ENCODE data around the gene NPHP4. TPM values are rescaled to one million over a fixed set of nuclear protein-coding genes. Genes with fewer than 3 reads are reported as not detected.
A peak's percentile ranks its signal among the peaks of the same experiment; 100 is the strongest.

The NPHP4 gene
- total and polyA plus RNA-seq, 9 of the 15 experiments (the other 6 are each of a cell fraction or from before 2014, with no cell fraction given): 0.52 to 26.2 (median 6.7) TPM

DNA sequence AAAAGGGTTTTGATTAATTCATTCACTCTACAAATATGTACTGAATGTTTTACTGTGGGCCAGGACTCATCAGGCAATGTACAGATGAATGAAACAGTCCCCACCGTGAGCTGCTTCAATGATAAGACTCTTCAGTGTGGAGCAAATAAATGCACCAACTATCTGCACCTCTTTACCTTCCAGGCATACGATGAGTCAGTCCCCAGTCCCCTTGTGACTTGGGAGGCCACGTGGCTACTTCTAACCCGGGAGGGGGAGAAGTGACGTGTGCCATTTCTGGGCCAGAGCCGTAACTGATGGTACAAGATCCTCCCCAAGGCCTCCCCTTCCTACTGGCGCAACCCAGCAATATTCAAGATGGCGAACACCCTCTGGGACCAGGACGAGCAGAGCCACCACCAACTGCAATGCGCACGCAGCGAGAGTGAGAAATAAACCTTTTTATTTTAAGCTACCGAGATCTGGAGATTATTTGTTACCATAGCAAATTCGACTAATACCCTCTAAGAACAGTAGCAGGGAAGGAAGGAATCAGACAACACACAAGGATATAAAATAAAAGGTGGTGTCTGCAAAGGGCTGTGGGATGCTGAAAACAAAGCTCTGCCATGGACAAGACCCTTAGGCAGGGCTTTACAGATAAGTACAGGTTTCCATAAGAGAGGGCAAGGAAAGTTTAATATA lies 74.5 kb downstream of the NPHP4 start (continued):
- TF ChIP-seq CTCFL (IDR thresholded peaks at IDR 0.05; ENCODE audit: borderline replicate concordance, insufficient read depth, low read depth, low read length, poor library complexity, severe bottlenecking) (no peak), CBFB (CRISPR knock-in tag; IDR thresholded peaks at IDR 0.05) (no peak), ZKSCAN1 (IDR thresholded peaks at IDR 0.05; ENCODE audit: low read depth, low read length) (peak; percentile 17; the same call in 1 of the 2 replicates), CBFA2T3 (IDR thresholded peaks at IDR 0.05) (peak; percentile 72), ZNF197 (CRISPR knock-in tag; IDR thresholded peaks at IDR 0.05; ENCODE audit: low read depth) (0 out of 2 replicates have a peak, but pooled peaks have one; percentile 27), MAFF (IDR thresholded peaks at IDR 0.05; ENCODE audit: low read length) (peak; percentile 43; the same call in 1 of the 2 replicates), TFE3 (CRISPR knock-in tag; IDR thresholded peaks at IDR 0.05) (peak; percentile 41; the same call in 1 of the 2 replicates), ASH1L (IDR thresholded peaks at IDR 0.05; ENCODE audit: borderline replicate concordance, low read depth, partially characterized antibody) (no peak), ILF3 (IDR thresholded peaks at IDR 0.05; ENCODE audit: borderline replicate concordance) (no peak), MXD1 (CRISPR knock-in tag; IDR thresholded peaks at IDR 0.05; ENCODE audit: borderline replicate concordance, poor library complexity, severe bottlenecking) (no peak), ARID2 (IDR thresholded peaks at IDR 0.05) (no peak), NR4A1 (CRISPR knock-in tag; IDR thresholded peaks at IDR 0.05) (0 out of 2 replicates have a peak, but pooled peaks have one; percentile 60), NR4A1 (tag; IDR thresholded peaks at IDR 0.05) (no peak), ZNF408 (CRISPR knock-in tag; IDR thresholded peaks at IDR 0.05; ENCODE audit: low read depth) (no peak), EGR1 (conservative IDR thresholded peaks at IDR 0.05) (no peak), MNT (conservative IDR thresholded peaks at IDR 0.05) (peak; percentile 93 to 96), TRIM28 (IDR thresholded peaks at IDR 0.05) (peak; percentile 44; the same call in 1 of the 2 replicates), POLR2AphosphoS2 (IDR thresholded peaks at IDR 0.05; ENCODE audit: low read length) (peak; percentile 49; the same call in 1 of the 2 replicates), STAG1 (CRISPR knock-in tag; IDR thresholded peaks at IDR 0.05; ENCODE audit: borderline replicate concordance) (no peak)
- TF ChIP-seq, protein P1, sequence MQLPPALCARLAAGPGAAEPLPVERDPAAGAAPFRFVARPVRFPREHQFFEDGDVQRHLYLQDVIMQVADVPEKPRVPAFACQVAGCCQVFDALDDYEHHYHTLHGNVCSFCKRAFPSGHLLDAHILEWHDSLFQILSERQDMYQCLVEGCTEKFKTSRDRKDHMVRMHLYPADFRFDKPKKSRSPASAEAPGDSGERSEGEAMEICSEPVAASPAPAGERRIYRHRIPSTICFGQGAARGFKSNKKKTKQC (CRISPR knock-in tag; IDR thresholded peaks at IDR 0.05): no peak
- TF ChIP-seq, protein P2, sequence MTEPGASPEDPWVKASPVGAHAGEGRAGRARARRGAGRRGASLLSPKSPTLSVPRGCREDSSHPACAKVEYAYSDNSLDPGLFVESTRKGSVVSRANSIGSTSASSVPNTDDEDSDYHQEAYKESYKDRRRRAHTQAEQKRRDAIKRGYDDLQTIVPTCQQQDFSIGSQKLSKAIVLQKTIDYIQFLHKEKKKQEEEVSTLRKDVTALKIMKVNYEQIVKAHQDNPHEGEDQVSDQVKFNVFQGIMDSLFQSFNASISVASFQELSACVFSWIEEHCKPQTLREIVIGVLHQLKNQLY (CRISPR knock-in tag; conservative IDR thresholded peaks at IDR 0.05): no peak
